Left cardiac atrium (tissue), 4 donors: Measurements from ENCODE around the gene SLC27A5. TPM values are rescaled to one million over a fixed set of nuclear protein-coding genes. Genes with fewer than 3 reads are reported as not detected.
A peak's percentile ranks its signal among the peaks of the same experiment; 100 is the strongest.
"Not testable (repeated sequence)": the region's sequence is repeated elsewhere in the genome, so short reads cannot be mapped to it uniquely, and the experiment has no call there.

ENCODE experiments used
- ATAC-seq, 2 donors: fragments of 200-7000 bp; cut with Tn5 transposase; one replicate each; pipeline ENCODE4 v1.9.1; 2020; ENCODE audit warnings: mild to moderate bottlenecking in 2 of 2, moderate library complexity in 2 of 2
- DNase-seq: peaks from one replicate; pipeline ENCODE4 v3.0.0-alpha.2; 2020
- intact Hi-C, 2 donors: fragments of 100-400 bp; cut with DNase I; formaldehyde crosslinking; loops; one replicate each; pipeline versions ENCODE4 v1.14.1 to v1.15.1; 2022 to 2023
- microRNA-seq, 2 donors: library from miRNA; unstranded; fragments of <30 nt; microRNA quantifications; one replicate each; pipeline ENCODE4 v1.2.0, GENCODE V29; 2020
- total RNA-seq, 2 donors: library from RNA; stranded (reverse); fragmentation: NEBNext Ultra II Directional; extraction: Animal tissue kit (Norgen Biotek cat#: 25700); gene quantifications; one replicate each; pipeline ENCODE4 v1.2.1, GENCODE V29; 2021
- donor health status: DM: no; HTN: yes; CAD: no.
- donor health status: DM: no; HTN: yes; CAD: no; lungs with severe emphysema.
- donor health status: DM: yes; HTN: yes; CAD: no.
- donor health status: Dilated cardiomyopathy.

Gene SLC27A5
- total RNA-seq, 2 donors from 2014 or later = 6.0 to 6.3 TPM

GRCh38 chr19:58451358-58452101 is 60.3 kb downstream of the SLC27A5 start, which contains the start of gene ZNF324B:
TSS of gene ZNF324B (plus strand) at chr19:58451622. CDS start at chr19:58453702, 2,080 bp downstream.
- intact Hi-C loops = no loop called here
- peak; percentile 99 for ATAC-seq
- peak; percentile 98 for DNase-seq

GRCh38 chr19:58450856-58451357 is 60.9 kb downstream of the SLC27A5 start:
- DNase-seq = no peak
- ATAC-seq = peak in 1 of 2 donors; percentile 7
- intact Hi-C loops = no loop called here

- DNase-seq, intact Hi-C loops, ATAC-seq: not testable (repeated sequence)
These were observed 61.8 kb downstream of the SLC27A5 start for GRCh38 chr19:58449980-58450379.

DNA sequence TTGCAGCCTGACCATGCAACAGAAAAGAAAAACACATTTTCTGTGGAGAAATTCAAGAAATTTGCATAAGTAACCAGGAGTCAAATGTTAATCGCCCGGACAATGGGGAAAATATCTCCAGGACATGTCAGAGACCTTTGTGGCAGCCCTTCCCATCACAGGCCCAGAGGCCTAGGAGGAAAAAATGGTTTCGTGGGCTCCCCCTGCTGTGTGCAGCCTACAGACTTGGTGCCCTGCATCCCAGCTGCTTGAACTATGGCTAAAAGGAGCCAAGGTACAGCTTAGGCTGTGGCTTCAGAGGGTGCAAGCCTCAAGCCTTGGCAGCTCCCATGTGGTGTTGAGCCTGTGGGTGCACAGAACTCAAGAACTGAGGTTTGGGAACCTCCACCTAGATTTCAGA is 62.9 kb downstream of the SLC27A5 start:
- ATAC-seq, intact Hi-C loops, DNase-seq: not testable (repeated sequence)

Small RNA genes lying within 50 kb of the gene (microRNA-seq; reads per million reads assigned to microRNA genes)
- 0.27 to 0.60 reads per million in 2 donors for gene MIR6807

Other genes with a start within 250 kb of the SLC27A5 start
- 1 to 10 TPM; 4.4 to 6.8 TPM for gene ZNF8, start 233.0 kb downstream of the SLC27A5 start, total RNA-seq
- 10 to 100 TPM; 19.9 to 22.8 TPM for gene ERVK3-1, start 206.6 kb downstream of the SLC27A5 start, total RNA-seq
- 1 to 10 TPM; 2.0 to 2.1 TPM for gene ZSCAN22, start 185.0 kb downstream of the SLC27A5 start, total RNA-seq
- gene A1BG, start 158.5 kb downstream of the SLC27A5 start, total RNA-seq = 10 to 100 TPM; 18.3 to 18.9 TPM
- gene ZNF497, start 149.2 kb downstream of the SLC27A5 start, total RNA-seq = under 1 TPM; 0.37 to 0.41 TPM
- under 1 TPM; 0.44 to 0.53 TPM for gene ZNF837, start 131.0 kb downstream of the SLC27A5 start, total RNA-seq
- 100 to 1,000 TPM; 572 to 598 TPM for gene RPS5, start 124.7 kb downstream of the SLC27A5 start, total RNA-seq
- not detected for gene RNF225, start 116.3 kb downstream of the SLC27A5 start, total RNA-seq
- 10 to 100 TPM; 13.2 to 25.0 TPM for gene ZNF584, start 103.3 kb downstream of the SLC27A5 start, total RNA-seq
- gene ZNF132, start 71.8 kb downstream of the SLC27A5 start, total RNA-seq = 1 to 10 TPM; 4.7 to 7.3 TPM
- 1 to 10 TPM; 3.9 to 4.7 TPM for gene ZNF324B, start 60.4 kb downstream of the SLC27A5 start, total RNA-seq
- gene ZNF324, start 44.9 kb downstream of the SLC27A5 start, total RNA-seq = 1 to 10 TPM; 4.4 to 6.1 TPM
- gene ZNF446, start 35.6 kb downstream of the SLC27A5 start, total RNA-seq = 1 to 10 TPM; 4.1 to 5.1 TPM
- 10 to 100 TPM; 10.2 to 11.7 TPM for gene ZBTB45, start 7.8 kb upstream of the SLC27A5 start, total RNA-seq
- gene TRIM28, start 32.1 kb upstream of the SLC27A5 start, total RNA-seq = 100 to 1,000 TPM; 135 to 150 TPM
- 100 to 1,000 TPM; 109 to 113 TPM for gene CHMP2A, start 43.1 kb upstream of the SLC27A5 start, total RNA-seq
- 100 to 1,000 TPM in 1 of 2 donors, 10 to 100 TPM in 1; 91.4 to 113 TPM for gene UBE2M, start 46.6 kb upstream of the SLC27A5 start, total RNA-seq
- gene MZF1, start 61.3 kb upstream of the SLC27A5 start, total RNA-seq = 10 to 100 TPM in 1 of 2 donors, 1 to 10 TPM in 1; 9.2 to 11.0 TPM